Activated CD4-positive, alpha-beta T cell treated with anti-CD3 and anti-CD28 coated beads, Interleukin-2, Interleukin-6, amounts not matched to agents 100 ng/mL and 50 ng/mL, durations not matched to agents 16 hours and 8 hours (primary cell): ENCODE results near the gene PKMYT1.

ENCODE experiments used
- DNase-seq: peaks from one replicate; pipeline ENCODE4 v3.0.0-alpha.2; 2020

Gene PKMYT1

GRCh38 chr16:2992383-2993081, 12.3 kb upstream of the PKMYT1 start:
- no peak for DNase-seq

- no peak for DNase-seq
Measured at GRCh38 chr16:2991566-2992261, 11.5 kb upstream of the PKMYT1 start.

GRCh38 chr16:2990891-2991290, 10.6 kb upstream of the PKMYT1 start:
- no peak for DNase-seq

- DNase-seq, result no peak
Measured at GRCh38 chr16:2988590-2989099, 8.4 kb upstream of the PKMYT1 start.

- DNase-seq, result no peak
Measured at GRCh38 chr16:2987833-2988232, 7.6 kb upstream of the PKMYT1 start.

- no peak for DNase-seq
Measured at GRCh38 chr16:2987286-2987685, 7.0 kb upstream of the PKMYT1 start.

GRCh38 chr16:2986623-2987188, 6.5 kb upstream of the PKMYT1 start:
- DNase-seq, result no peak

- no peak for DNase-seq
Measured at GRCh38 chr16:2985893-2986355, 5.7 kb upstream of the PKMYT1 start.

GRCh38 chr16:2985462-2985861, 5.2 kb upstream of the PKMYT1 start:
- no peak for DNase-seq

- DNase-seq, result peak; percentile 89
Measured at GRCh38 chr16:2983706-2984136, 3.5 kb upstream of the PKMYT1 start.

GRCh38 chr16:2982402-2982801, 2.2 kb upstream of the PKMYT1 start:
- DNase-seq, result no peak

GRCh38 chr16:2981899-2982250, 1.6 kb upstream of the PKMYT1 start:
- no peak for DNase-seq

- DNase-seq, result no peak
Measured at GRCh38 chr16:2981177-2981898, 1.1 kb upstream of the PKMYT1 start.

- DNase-seq, result peak; percentile 50
Measured at GRCh38 chr16:2979669-2980226, 498 bp downstream of the PKMYT1 start.

- DNase-seq, result no peak
Measured at GRCh38 chr16:2977440-2977839, 2.8 kb downstream of the PKMYT1 start.

- DNase-seq, result no peak
Measured at GRCh38 chr16:2976673-2977072, 3.6 kb downstream of the PKMYT1 start.

- no peak for DNase-seq
Measured at GRCh38 chr16:2976201-2976600, 4.0 kb downstream of the PKMYT1 start.

GRCh38 chr16:2975161-2975795, 5.0 kb downstream of the PKMYT1 start:
- DNase-seq, result no peak

GRCh38 chr16:2974319-2975056, 5.8 kb downstream of the PKMYT1 start:
- no peak for DNase-seq

- no peak for DNase-seq
Measured at GRCh38 chr16:2973605-2974318, 6.5 kb downstream of the PKMYT1 start.

GRCh38 chr16:2973093-2973492, 7.2 kb downstream of the PKMYT1 start:
- no peak for DNase-seq
